RWPE2 (cell line): ENCODE results near the gene SEMA3A.

Experiments
- ATAC-seq: fragments of 200-7000 bp; cut with Tn5 transposase; 3 replicates; pipeline ENCODE4 v1.9.1; 2021; ENCODE audit warnings: low read depth
- DNase-seq: peaks from one replicate; pipeline ENCODE4 v3.0.0-alpha.2; 2020; ENCODE audit warnings: low spot score
- H3K27ac ChIP-seq: fragments of 450-650 bp; 2 replicates; pipeline ENCODE4 v1.5.1; 2017; ENCODE audit warnings: mild to moderate bottlenecking; ENCODE audit not compliant: poor library complexity, severe bottlenecking
- H3K27me3 ChIP-seq: fragments of 250-450 bp; sonication (Bioruptor Pico); 2 replicates; pipeline ENCODE4 v1.5.1; 2021; ENCODE audit warnings: mild to moderate bottlenecking, moderate library complexity; ENCODE audit not compliant: insufficient read depth, poor library complexity, severe bottlenecking
- H3K36me3 ChIP-seq: fragments of 250-450 bp; sonication (Bioruptor Pico); 2 replicates; pipeline ENCODE4 v1.5.1; 2020; ENCODE audit warnings: low read depth, mild to moderate bottlenecking, moderate library complexity
- H3K4me1 ChIP-seq: fragments of 250-450 bp; sonication (Bioruptor Pico); 2 replicates; pipeline ENCODE4 v1.5.1; 2021; ENCODE audit warnings: mild to moderate bottlenecking, moderate library complexity; ENCODE audit not compliant: insufficient read depth, poor library complexity, severe bottlenecking
- H3K4me3 ChIP-seq: fragments of 250-450 bp; sonication (Bioruptor Pico); 2 replicates; pipeline ENCODE4 v1.5.1; 2021; ENCODE audit warnings: mild to moderate bottlenecking, moderate library complexity; ENCODE audit not compliant: severe bottlenecking
- H3K9me3 ChIP-seq: fragments of 250-450 bp; sonication (Bioruptor Pico); 2 replicates; pipeline ENCODE4 v1.5.1; 2021; ENCODE audit warnings: mild to moderate bottlenecking, moderate library complexity; ENCODE audit not compliant: severe bottlenecking
- TF ChIP-seq, protein P1 (sequence below): fragments of 450-650 bp; IDR thresholded peaks from one replicate; pipeline ENCODE4 v1.5.1; 2017; ENCODE audit warnings: mild to moderate bottlenecking, moderate library complexity; ENCODE audit not compliant: poor library complexity, severe bottlenecking

Gene SEMA3A

DNA sequence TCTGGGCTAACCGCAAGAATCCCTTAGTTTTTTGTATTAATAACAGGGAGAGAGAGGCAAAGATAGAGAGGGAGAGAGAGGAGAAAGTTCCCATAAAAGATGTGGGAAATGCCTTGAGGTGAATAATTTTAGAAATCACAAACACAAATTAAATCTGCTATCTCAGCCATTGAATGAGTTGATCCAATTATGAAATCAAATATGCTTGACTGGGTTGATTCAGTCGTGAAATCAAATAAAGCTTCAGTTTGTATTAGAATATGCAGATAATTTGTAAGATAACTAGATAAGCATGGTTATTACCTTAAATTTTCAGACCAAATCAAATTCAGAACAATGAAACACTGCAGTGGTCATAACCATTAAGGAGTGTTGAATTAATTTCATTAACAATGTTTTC, 68.9 kb downstream of the SEMA3A start:
- Histone ChIP-seq H3K27me3 (no peaks in the 10 kb centered on the region), H3K4me3 (no peak overlapping the region), H3K27ac (no peak overlapping the region), H3K4me1 (no peaks in the 10 kb centered on the region), H3K9me3 (no peaks in the 10 kb centered on the region), H3K36me3 (no peaks in the 10 kb centered on the region)
- DNase-seq (no peak), ATAC-seq (no peak)
- TF ChIP-seq, protein P1, sequence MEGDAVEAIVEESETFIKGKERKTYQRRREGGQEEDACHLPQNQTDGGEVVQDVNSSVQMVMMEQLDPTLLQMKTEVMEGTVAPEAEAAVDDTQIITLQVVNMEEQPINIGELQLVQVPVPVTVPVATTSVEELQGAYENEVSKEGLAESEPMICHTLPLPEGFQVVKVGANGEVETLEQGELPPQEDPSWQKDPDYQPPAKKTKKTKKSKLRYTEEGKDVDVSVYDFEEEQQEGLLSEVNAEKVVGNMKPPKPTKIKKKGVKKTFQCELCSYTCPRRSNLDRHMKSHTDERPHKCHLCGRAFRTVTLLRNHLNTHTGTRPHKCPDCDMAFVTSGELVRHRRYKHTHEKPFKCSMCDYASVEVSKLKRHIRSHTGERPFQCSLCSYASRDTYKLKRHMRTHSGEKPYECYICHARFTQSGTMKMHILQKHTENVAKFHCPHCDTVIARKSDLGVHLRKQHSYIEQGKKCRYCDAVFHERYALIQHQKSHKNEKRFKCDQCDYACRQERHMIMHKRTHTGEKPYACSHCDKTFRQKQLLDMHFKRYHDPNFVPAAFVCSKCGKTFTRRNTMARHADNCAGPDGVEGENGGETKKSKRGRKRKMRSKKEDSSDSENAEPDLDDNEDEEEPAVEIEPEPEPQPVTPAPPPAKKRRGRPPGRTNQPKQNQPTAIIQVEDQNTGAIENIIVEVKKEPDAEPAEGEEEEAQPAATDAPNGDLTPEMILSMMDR, result no peak

DNA sequence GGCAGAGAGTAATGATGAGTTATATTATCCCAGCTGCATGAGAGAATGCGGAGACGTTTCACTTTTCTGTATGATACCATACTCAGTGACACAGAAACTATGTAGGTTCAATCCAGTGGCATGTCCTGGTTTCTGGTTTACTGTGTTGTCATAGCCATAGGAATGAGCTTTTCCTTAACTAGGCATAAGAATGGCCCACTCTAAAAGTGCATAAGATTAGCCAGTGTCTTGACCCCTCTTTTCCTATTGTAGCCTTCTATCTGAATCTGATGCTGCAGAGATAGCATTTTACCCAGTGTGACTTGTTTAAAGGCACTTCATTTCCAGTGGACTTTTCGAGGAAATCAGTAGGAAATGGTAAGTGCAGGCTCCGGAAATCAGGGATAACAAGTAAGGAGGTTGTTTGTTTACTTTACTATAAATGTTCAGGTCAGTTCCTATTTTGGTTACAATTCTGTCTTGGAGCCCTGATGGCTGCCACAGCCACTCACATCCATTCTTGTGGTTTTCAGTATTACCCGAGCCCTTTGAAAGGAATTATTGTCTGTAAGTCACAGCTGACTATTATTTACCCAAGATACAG, 70.5 kb downstream of the SEMA3A start:
- Histone ChIP-seq H3K9me3 (no peaks in the 10 kb centered on the region), H3K4me1 (no peaks in the 10 kb centered on the region), H3K27me3 (no peaks in the 10 kb centered on the region), H3K27ac (no peak overlapping the region), H3K36me3 (no peaks in the 10 kb centered on the region), H3K4me3 (no peak overlapping the region)
- TF ChIP-seq, protein P1, result no peak
- ATAC-seq (no peak), DNase-seq (no peak)

DNA sequence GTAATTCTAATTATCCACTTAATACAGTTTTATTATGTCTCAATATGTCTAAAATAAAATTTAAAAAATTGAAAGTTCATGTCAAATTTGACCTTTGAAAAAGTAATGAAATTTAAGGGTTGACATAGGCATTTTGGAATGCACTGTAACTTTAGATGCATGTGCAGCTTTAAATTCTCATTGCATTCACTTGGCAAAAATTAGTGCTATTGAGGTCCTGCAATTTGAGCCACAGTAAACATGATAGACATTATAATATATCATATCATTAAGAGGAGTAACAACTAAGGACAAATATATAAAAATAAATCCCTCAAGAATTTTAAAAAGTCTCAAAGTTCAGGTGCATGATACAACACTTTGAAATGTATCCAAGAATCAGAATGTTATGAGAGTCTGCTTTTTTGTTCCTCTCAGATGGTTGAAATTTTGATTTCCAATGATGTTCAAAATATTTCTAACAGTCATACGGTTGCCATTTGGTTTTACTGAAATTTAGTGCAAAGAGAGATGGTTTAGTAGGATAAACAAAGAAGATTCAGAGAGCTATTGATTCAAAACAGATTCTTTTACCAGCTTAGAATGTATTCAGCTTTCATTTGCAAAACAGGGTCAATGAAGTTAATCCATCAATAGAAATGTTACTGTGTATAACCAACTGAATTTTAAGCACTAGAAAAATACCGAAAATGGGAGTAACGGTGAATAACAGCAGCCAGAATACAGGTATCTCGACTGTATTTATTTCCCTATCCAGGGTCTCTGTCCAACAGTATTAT, 71.8 kb downstream of the SEMA3A start:
- H3K27me3 ChIP-seq, result no peaks in the 10 kb centered on the region
- no peak overlapping the region for H3K4me3 ChIP-seq
- ATAC-seq, result no peak
- H3K4me1 ChIP-seq, result no peaks in the 10 kb centered on the region
- no peak overlapping the region for H3K27ac ChIP-seq
- TF ChIP-seq, protein P1, result no peak
- H3K9me3 ChIP-seq, result no peaks in the 10 kb centered on the region
- H3K36me3 ChIP-seq, result no peaks in the 10 kb centered on the region
- DNase-seq, result no peak

DNA sequence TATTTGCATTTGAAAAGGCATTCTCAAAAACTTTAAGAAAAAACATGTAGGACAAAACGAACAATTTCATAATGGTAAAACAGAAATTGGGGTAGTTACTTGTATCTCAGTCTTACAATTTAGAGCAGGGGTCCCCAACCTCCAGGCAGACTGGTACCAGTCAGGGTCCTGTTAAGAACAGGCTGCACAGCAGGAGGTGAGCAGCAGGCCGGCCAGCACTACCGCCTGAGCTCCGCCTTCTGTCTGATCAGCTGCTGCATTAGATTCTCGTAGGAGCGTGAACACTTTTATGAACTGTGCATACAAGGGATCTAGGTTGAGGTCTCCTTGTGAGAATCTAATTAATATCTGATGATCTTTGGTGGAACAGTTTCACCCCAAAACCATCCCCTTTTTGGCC, 77.3 kb downstream of the SEMA3A start:
- H3K27ac ChIP-seq, result no peak overlapping the region
- H3K36me3 ChIP-seq, result no peaks in the 10 kb centered on the region
- no peak overlapping the region for H3K4me3 ChIP-seq
- no peaks in the 10 kb centered on the region for H3K27me3 ChIP-seq
- ATAC-seq, result no peak
- no peaks in the 10 kb centered on the region for H3K9me3 ChIP-seq
- TF ChIP-seq, protein P1, result no peak
- peaks cover 4% of the 10 kb centered on the region for H3K4me1 ChIP-seq
- no peak for DNase-seq
